GOT3 (cell line): ENCODE results near the gene MACROD2.
"Not testable (repeated sequence)": the region's sequence is repeated elsewhere in the genome, so short reads cannot be mapped to it uniquely, and the experiment has no call there.

ENCODE experiments used
- DNase-seq: peaks from one replicate; lab custom pipeline; 2025; ENCODE audit warnings: mixed read lengths; lab: John Stamatoyannopoulos, UW

The MACROD2 gene

GRCh38 chr20:13995086-13995665, at the start of gene MACROD2:
Gene MACROD2, plus strand, starts transcription at chr20:13995516.
- no peak for DNase-seq

GRCh38 chr20:13947719-13948118, 47.6 kb upstream of the MACROD2 start:
- no peak for DNase-seq

DNA sequence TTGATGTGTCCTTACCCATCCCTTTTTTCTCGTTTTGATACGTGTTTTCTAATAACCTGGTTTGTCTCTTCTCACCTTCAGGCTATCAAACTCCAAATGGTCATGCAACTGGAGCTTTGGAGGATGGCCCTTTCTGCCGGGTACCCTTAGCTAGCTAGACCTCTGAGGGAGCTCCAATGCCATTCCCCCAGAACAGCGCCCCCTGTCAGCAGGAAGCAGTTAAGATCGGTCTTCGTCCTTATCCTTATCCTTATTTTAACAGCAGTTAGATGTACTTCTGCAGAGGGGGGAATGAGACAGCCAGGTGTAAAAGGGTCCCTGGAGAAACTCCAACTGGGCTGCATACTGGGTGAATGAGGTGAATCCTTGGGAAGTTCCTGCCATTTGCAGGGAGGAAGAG, 42.1 kb upstream of the MACROD2 start:
- no peak for DNase-seq

DNA sequence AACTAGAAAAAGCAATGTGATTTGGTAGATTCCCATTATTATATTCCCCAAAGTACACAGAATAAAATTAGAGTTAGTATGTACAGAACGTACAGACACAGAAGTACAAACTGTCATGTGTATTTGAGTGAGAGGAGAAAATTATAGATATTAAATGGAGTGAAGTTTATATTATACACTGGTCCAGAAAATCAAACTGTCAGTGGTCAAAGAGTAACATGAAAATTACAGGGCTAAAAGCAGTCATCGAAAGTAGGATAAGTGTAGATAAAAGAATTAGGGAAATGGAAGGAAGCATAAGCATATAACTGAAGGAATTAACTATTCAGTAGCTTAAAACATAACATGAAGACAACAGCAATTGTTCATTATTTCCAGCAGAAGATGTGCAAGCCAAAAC, 35.2 kb upstream of the MACROD2 start:
- DNase-seq: no peak

- DNase-seq: no peak
Observed at GRCh38 chr20:13960525-13960924, 34.8 kb upstream of the MACROD2 start.

- DNase-seq: no peak
Observed at GRCh38 chr20:13984211-13984610, 11.1 kb upstream of the MACROD2 start.

DNA sequence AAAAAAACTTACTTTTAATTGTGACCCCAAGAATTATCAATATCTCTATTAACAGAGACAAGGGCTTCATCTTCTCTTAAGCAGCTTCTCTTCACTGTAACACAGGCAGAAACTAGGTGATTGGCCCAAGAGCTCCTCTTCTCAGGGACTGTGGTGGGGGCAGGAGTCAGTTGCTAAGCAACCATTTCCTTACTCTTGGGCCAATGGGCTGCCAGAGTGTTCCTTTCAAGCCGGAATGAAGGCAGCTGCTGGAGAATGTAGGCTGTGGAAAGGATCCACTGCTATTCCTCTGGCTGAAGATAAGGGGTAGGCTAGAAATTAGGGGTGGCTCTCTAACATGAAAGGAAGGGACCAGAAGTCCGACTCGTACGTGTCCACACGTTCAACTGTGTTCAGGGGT, 4.9 kb upstream of the MACROD2 start, which contains the start of gene SEL1L2:
SEL1L2 (minus strand) TSS at position 150 of the 400 bp plus-strand sequence; CDS start at position 70, 80 bp downstream.
- DNase-seq: no peak

DNA sequence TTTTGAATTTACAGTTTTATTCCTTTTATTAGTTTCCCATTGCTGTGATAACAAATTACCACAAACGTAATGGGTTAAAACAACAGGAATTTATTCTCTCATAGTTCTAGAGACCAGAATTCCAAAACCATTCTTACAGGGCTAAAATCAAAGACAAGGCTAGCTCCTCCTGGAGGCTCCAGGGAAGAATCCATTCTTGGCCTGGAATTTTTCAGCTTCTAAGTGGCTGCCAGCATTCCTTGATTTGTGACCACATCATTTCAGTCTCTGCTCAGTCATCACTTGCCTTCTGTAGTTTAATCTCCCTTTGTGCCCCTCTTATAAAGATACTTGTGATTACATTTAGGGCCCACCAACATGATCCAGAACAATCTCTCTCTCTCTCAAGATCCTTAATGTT, 4.0 kb upstream of the MACROD2 start:
- no peak for DNase-seq

DNA sequence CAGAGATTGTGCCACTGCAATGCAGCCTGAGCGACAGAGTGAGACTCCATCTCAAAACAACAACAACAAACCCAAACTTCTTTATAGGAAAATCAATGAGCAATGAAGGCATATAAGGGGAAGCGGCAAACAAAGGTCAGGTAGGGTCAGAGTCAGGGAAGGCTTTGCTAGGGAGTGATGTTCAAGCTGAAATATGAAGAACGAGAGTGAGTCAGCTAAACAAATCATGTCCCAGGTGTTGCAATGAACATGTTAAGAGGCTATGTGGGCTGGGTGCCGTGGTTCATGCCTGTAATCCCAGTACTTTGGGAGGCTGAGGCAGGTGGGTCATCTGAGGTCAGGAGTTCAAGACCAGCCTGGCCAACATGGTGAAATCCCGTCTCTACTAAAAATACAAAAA, 3.4 kb upstream of the MACROD2 start:
- not testable (repeated sequence) for DNase-seq

- DNase-seq: no peak
Observed at GRCh38 chr20:13995841-13996240, 525 bp downstream of the MACROD2 start.

DNA sequence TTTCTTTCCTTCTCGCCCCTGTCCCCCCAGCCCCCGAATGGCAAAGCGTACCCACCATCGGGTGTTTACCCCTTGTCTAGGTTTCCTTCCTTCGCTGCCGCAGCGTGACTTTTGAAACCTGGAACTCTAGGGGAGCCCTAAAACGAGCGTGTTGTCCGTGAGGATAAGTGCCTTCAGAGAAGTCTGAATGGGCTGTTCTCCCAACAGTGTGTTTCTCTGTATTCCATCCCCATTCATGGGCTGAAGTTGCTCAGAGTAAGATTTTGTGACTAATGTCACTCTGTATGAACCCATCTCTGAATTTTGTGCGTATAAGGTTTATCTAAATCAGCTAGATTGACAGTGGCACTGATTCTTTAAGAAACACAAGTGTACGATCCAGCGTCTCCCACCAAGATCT, 949 bp downstream of the MACROD2 start:
- DNase-seq: no peak

- DNase-seq: no peak
Observed at GRCh38 chr20:14000917-14001316, 5.6 kb downstream of the MACROD2 start.

GRCh38 chr20:14005996-14006395, 10.7 kb downstream of the MACROD2 start:
- DNase-seq: no peak

DNA sequence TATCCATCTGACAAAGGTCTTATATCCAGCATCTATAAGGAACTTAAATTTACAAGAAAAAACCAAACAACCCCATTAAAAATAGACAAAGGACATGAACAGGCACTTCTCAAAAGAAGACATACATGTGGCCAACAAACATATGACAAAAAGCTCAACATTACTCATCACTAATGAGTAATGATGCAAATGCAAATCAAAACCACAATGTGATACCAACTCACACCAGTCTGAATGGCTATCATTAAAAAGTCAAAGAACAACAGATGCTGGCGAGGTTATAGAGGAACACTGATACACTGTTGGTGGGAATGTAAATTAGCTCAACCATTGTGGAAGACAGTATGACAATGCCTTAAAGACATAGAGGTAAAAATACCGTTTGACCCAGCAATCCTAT, 13.9 kb downstream of the MACROD2 start:
- DNase-seq: no peak

GRCh38 chr20:14012671-14013070, 17.4 kb downstream of the MACROD2 start:
- no peak for DNase-seq

DNA sequence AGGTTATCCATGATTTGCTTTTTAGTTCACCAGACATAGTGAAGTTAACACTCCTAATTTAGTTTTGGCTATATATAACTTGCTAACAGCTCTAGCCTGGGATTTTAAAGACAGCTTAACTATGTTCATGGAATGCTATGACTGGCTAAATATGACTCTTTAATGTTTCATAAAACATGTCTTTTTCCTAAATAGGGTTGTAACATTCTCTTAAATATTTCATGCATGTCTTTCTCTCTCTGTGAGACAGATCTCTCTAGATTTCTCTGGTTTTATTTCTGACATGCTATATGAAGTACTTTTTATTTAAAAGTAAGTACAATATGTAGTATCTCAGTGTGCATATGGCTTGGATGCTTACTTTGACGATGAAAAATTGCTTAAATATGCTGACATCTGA, 35.7 kb downstream of the MACROD2 start:
- no peak for DNase-seq

DNA sequence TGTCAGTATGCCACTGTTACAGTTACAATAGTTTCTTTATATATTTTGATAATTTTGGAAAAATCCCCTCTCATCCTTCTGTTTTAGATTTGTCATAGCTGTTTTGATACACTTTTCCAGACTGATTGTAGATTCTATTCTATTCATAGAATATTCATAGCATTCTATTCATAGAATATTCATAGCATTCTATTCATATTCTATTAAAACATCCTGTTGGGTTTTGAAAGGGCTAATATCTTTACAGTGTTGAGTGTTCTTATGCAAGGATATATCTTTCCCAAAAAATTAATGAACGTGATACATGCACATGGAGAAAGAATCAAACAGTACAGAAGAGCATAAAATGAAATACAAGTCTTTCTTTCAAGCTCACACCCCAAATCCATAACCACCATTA, 38.0 kb downstream of the MACROD2 start:
- DNase-seq: no peak

DNA sequence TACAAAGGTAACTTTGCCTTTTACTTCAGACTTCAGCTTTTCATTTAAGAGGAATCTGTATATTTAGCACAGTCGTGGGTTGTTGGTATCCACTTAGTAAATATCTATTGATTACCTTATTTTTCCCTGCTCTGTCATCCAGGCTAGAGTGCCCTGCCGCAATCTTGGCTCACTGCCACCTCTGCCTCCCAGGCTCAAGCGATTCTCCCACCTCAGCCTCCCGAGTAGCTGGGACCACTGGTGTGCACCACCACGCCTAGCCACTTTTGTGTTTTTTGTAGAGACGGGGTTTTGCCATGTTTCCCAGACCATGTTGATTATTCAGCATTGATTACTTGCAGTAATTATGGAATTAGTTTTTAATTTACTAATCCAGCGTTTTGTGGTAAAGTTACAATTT, 41.3 kb downstream of the MACROD2 start:
- DNase-seq: no peak

GRCh38 chr20:14044712-14045276, 49.5 kb downstream of the MACROD2 start:
- DNase-seq: not testable (repeated sequence)

GRCh38 chr20:14046534-14046933, 51.2 kb downstream of the MACROD2 start:
- DNase-seq: no peak

DNA sequence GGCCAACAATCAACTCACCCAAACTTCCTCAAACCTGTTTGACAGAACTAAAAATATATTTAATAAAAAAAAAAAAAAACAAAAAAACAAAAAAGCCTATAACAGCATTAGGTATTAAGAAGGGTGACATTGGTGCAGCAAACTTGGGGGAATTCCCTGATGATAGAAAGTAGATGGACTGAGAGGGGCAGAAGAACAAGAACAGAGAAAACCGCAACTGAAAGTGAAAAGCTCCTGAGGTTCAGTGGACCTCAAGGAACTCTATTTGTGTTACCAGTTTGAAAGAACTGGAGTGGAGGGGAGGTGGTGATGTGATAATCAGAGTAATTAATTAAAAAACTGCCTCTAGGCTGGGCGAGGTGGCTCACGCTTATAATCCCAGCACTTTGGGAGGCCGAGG, 53.8 kb downstream of the MACROD2 start:
- DNase-seq: no peak

GRCh38 chr20:14051454-14051853, 56.1 kb downstream of the MACROD2 start:
- no peak for DNase-seq

- DNase-seq: no peak
Observed at GRCh38 chr20:14055127-14055742, 59.9 kb downstream of the MACROD2 start.

DNA sequence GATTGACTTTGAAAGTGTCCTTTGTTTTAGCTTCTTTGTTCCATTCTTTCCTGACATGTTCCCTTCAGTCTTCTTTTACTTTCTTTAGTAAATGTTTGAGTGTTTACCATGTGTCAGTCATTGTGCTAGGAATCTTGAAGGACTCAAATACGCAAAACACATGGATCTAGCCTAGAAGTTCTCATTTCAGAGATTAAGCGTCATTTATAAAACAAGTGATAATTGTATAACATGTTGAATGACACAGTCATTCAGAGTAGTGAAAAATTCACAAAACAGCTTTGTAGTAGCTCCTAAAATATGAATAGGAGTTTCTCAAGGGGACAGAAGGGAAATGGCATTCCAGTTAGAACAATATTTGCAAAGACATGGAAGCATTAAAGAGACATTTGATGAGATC, 66.9 kb downstream of the MACROD2 start:
- DNase-seq: no peak
